Ishikawa (cell line): ENCODE measurements around the gene NYNRIN.

Source experiments
- CEBPB ChIP-seq: IDR thresholded peaks from 2 replicates; pipeline ENCODE4 v1.6.1; 2012
- CREB1 ChIP-seq: IDR thresholded peaks from 2 replicates; pipeline ENCODE4 v1.6.1; 2012; ENCODE audit warnings: low read depth
- EGR1 ChIP-seq: IDR thresholded peaks from 2 replicates; pipeline ENCODE4 v1.6.1; 2012
- EP300 ChIP-seq: IDR thresholded peaks from 2 replicates; pipeline ENCODE4 v1.6.1; 2012; ENCODE audit warnings: borderline replicate concordance
- FOXM1 ChIP-seq: IDR thresholded peaks from 2 replicates; pipeline ENCODE4 v1.6.1; 2012; ENCODE audit warnings: low read depth, borderline replicate concordance
- NFIC ChIP-seq: IDR thresholded peaks from 2 replicates; pipeline ENCODE4 v1.6.1; 2012
- RAD21 ChIP-seq: IDR thresholded peaks from 2 replicates; pipeline ENCODE4 v1.6.1; 2012; ENCODE audit warnings: low read depth
- TAF1 ChIP-seq: IDR thresholded peaks from 2 replicates; pipeline ENCODE4 v1.6.1; 2012; ENCODE audit warnings: low read depth, mild to moderate bottlenecking
- TCF12 ChIP-seq: IDR thresholded peaks from 2 replicates; pipeline ENCODE4 v1.6.1; 2012; ENCODE audit warnings: low read depth
- TEAD4 ChIP-seq: IDR thresholded peaks from 2 replicates; pipeline ENCODE4 v1.6.1; 2012
- YY1 ChIP-seq: IDR thresholded peaks from 2 replicates; pipeline ENCODE4 v1.6.1; 2012; ENCODE audit warnings: low read depth
- ZBTB7A ChIP-seq: IDR thresholded peaks from 2 replicates; pipeline ENCODE4 v1.6.1; 2012; ENCODE audit warnings: low read depth
- TF ChIP-seq, protein P1 (sequence below): IDR thresholded peaks from 2 replicates; pipeline ENCODE4 v1.6.1; 2012
- TF ChIP-seq, protein P2 (sequence below): IDR thresholded peaks from 2 replicates; pipeline ENCODE4 v1.6.1; 2012
- TF ChIP-seq, protein P3 (sequence below): IDR thresholded peaks from 2 replicates; pipeline ENCODE4 v1.6.1; 2012; ENCODE audit warnings: low read depth, mild to moderate bottlenecking

NYNRIN gene

DNA sequence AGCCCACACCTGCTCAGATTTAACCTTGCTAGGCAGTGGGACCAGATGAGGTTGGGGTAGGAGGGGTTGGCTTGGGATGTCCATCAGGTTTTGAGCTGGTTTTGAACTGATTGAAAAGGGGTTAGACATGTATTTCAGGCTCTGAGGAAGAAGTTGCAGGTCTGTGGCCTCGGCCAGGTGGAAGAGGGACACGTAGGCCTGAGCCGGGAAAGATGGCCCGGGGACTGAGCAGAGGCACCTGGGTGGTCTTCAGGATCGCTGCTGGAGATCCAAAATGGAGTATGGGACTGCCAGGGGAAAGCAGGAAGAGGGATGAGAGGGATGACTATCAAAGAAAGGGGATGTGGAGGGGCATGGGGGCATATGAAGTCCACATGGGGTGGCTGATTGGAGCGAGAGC lies 7.6 kb downstream of the NYNRIN start:
- TF ChIP-seq, protein P1, sequence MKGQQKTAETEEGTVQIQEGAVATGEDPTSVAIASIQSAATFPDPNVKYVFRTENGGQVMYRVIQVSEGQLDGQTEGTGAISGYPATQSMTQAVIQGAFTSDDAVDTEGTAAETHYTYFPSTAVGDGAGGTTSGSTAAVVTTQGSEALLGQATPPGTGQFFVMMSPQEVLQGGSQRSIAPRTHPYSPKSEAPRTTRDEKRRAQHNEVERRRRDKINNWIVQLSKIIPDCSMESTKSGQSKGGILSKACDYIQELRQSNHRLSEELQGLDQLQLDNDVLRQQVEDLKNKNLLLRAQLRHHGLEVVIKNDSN: no peak
- TF ChIP-seq TCF12: no peak
- TF ChIP-seq CREB1: no peak
- TF ChIP-seq TAF1: no peak
- TF ChIP-seq, protein P2, sequence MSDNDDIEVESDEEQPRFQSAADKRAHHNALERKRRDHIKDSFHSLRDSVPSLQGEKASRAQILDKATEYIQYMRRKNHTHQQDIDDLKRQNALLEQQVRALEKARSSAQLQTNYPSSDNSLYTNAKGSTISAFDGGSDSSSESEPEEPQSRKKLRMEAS: no peak
- no peak for TF ChIP-seq TEAD4

DNA sequence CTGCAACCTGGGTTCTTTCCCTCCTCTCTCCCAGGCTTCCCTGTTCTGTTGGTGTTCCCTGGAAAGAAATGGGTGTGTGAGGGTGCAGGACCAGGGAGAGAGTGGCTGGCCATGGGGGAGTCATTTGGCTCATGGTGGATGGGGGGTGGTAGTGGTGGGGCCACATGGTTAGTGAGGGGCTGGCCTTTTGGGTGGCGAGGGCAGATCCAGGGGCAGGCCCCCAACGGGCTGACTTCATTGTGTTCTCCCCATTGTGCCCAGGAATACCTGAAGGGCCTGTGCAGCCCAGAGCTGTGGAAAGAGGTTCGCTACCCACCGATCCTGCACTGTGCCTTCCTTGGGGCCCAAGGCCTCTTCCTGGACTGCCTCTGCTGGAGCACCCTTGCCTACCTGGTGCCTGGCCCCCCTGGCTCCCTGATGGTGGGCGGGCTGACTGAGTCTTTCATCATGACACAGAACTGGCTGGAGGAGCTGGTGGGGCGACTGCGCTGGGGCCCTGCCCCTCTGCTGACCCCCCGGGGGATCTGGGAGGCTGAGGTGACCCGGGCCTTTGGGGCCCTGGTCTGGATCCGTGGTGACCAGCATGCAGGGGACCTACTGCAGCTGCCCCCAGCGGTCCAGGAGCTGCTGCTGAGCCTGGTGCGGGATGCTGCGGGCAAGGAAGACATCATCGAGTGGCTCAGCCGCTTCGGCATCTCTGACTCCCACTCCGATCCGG lies 9.0 kb downstream of the NYNRIN start:
- TF ChIP-seq TEAD4 (no peak), FOXM1 (no peak), CEBPB (no peak), EP300 (no peak), TCF12 (no peak), NFIC (no peak), EGR1 (no peak), CREB1 (no peak), YY1 (no peak), RAD21 (no peak), TAF1 (no peak), ZBTB7A (no peak)
- TF ChIP-seq, protein P1: no peak
- TF ChIP-seq, protein P3, sequence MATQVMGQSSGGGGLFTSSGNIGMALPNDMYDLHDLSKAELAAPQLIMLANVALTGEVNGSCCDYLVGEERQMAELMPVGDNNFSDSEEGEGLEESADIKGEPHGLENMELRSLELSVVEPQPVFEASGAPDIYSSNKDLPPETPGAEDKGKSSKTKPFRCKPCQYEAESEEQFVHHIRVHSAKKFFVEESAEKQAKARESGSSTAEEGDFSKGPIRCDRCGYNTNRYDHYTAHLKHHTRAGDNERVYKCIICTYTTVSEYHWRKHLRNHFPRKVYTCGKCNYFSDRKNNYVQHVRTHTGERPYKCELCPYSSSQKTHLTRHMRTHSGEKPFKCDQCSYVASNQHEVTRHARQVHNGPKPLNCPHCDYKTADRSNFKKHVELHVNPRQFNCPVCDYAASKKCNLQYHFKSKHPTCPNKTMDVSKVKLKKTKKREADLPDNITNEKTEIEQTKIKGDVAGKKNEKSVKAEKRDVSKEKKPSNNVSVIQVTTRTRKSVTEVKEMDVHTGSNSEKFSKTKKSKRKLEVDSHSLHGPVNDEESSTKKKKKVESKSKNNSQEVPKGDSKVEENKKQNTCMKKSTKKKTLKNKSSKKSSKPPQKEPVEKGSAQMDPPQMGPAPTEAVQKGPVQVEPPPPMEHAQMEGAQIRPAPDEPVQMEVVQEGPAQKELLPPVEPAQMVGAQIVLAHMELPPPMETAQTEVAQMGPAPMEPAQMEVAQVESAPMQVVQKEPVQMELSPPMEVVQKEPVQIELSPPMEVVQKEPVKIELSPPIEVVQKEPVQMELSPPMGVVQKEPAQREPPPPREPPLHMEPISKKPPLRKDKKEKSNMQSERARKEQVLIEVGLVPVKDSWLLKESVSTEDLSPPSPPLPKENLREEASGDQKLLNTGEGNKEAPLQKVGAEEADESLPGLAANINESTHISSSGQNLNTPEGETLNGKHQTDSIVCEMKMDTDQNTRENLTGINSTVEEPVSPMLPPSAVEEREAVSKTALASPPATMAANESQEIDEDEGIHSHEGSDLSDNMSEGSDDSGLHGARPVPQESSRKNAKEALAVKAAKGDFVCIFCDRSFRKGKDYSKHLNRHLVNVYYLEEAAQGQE: no peak
- TF ChIP-seq, protein P2: no peak

DNA sequence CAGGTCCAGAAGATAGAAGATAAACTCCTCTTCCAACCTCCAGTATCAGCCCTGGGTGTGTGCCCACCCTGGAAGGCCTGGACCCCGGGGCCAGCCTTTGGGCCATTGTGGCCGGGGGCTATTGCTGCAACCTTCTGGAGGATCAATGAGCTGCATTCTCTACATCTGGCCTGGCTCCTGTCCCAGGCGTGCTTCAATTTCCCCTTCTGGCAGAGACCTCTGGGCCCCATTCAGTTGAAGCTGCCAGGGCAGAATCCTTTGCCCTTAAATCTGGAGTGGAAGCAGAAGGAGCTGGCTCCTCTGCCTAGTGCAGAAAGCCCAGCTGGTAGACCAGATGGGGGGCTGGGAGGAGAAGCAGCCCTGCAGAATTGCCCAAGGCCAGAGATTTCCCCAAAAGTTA lies 10.0 kb downstream of the NYNRIN start:
- TF ChIP-seq EP300 (no peak), FOXM1 (no peak), NFIC (no peak), EGR1 (no peak), TCF12 (no peak), CREB1 (no peak), YY1 (no peak), ZBTB7A (no peak), CEBPB (no peak), TAF1 (no peak), RAD21 (no peak), TEAD4 (no peak)
- TF ChIP-seq, protein P1: no peak
- TF ChIP-seq, protein P3: no peak
- TF ChIP-seq, protein P2: no peak

DNA sequence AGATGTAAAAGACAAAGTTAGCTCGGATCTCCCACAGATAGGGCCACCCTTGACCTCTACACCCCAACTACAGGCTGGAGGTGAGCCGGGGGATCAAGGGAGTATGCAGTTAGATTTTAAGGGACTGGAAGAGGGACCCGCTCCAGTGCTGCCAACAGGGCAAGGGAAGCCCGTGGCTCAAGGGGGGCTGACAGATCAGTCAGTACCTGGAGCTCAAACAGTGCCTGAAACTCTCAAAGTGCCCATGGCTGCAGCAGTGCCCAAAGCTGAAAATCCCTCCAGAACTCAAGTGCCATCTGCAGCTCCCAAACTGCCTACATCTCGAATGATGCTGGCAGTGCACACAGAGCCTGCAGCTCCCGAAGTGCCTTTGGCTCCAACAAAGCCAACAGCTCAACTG lies 10.4 kb downstream of the NYNRIN start:
- TF ChIP-seq, protein P3: no peak
- TF ChIP-seq ZBTB7A: no peak
- no peak for TF ChIP-seq TCF12
- no peak for TF ChIP-seq CEBPB
- no peak for TF ChIP-seq CREB1
- TF ChIP-seq EP300: no peak
- TF ChIP-seq, protein P1: no peak
- TF ChIP-seq EGR1: no peak
- no peak for TF ChIP-seq RAD21
- TF ChIP-seq YY1: no peak
- TF ChIP-seq TEAD4: no peak
- TF ChIP-seq FOXM1: no peak
- TF ChIP-seq NFIC: no peak
- TF ChIP-seq, protein P2: no peak
